Retinal pigment epithelial cell (primary cell): ENCODE results near the gene TMEM170B.

ENCODE experiments used
- DNase-seq: peaks from one replicate; pipeline ENCODE4 v3.0.0-alpha.2; 2010; ENCODE audit warnings: low read depth
- H3K4me3 ChIP-seq: 2 replicates; pipeline ENCODE4 v1.5.1; 2011; ENCODE audit warnings: mild to moderate bottlenecking, low read length, control low read depth, moderate library complexity
- CTCF ChIP-seq: conservative IDR thresholded peaks from 2 replicates; pipeline ENCODE4 v1.5.1; 2011; ENCODE audit warnings: low read depth, low read length, control low read depth, inconsistent platforms

Gene TMEM170B

GRCh38 chr6:11534561-11534960, 3.0 kb upstream of the TMEM170B start:
- TF ChIP-seq CTCF = no peak
- no peak overlapping the region for H3K4me3 ChIP-seq
- DNase-seq = no peak

DNA sequence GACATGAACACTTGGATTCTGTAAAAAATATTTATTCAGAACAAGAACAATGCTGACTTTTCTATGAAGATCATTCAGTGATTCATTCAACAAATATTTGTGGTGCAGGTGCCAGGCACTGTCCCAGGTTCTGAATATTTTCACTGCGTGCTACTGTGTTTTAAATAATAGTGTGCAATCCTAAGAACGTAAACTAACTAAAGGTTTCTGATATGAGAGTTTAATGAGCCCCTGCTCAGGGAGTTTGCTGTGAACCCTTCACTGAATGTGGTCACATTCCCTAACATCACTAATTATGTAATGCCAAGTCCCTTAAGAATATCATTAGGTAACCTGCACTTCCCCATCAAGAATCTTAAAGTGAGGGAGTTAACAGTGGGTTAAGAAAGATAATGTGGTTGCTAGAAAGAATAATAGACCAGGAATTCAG, 1.7 kb upstream of the TMEM170B start:
- peak; percentile 36 for DNase-seq
- no peak for TF ChIP-seq CTCF
- no peak overlapping the region for H3K4me3 ChIP-seq

DNA sequence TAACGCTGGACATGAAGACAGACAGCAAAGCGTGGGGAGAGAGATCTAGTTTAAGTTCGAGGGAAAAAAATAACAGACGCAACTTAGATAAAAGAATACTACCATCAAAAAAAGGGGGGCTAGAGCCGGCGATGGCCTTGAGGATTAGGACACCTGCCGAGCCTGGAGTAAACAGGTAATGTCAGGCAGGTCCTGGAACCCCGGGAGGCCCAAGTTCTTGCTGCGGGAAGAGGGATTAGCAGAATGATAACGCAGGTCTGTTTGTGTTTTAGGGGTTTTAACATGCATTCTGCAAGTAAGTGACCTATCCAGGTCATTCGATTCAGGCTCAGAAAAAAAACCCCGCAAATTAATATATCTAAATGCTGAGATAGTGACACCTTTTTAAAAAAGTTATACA, 754 bp upstream of the TMEM170B start:
- no peak for DNase-seq
- H3K4me3 ChIP-seq = peak overlapping the region; percentile 69
- TF ChIP-seq CTCF = no peak

DNA sequence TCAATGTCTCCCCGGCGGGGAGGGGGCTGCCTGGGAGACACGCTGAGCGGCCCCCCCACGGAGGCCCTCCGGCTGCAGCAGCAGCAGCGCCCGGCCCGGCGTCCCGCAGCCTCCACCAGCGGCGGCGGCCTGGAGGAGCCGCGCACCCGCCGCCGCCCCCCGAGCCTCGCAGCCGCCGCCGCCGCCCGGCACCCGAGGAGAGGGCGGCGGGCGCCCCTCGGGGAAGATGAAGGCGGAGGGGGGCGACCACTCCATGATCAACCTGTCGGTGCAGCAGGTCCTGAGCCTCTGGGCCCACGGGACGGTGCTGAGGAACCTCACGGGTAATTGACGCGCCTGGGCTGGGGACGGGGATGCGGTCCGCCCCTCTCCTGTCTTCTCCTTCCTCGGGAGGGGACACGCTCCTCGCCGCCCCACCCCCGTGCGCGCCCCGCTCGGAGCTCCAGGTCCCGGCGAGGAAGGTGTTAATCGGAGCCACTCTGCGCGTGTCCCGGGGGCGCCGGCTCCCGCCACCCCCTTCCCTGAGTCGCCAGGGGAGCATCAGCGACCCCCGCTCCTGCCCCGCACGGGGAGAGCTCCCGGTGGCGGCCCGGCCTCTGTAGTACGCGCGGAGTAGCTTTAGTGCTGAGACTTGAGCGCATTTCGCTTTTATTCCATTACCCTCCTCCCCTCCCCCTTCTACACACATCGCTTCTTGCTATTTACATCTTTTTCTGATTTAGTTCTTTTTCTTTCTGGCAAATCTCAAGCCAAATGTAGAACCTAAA, 686 bp downstream of the TMEM170B start:
- no peak for TF ChIP-seq CTCF
- H3K4me3 ChIP-seq = peak overlapping the region; percentile 69
- DNase-seq = no peak

- peak overlapping the region; percentile 69 for H3K4me3 ChIP-seq
- no peak for TF ChIP-seq CTCF
- DNase-seq = no peak
These were observed 1.4 kb downstream of the TMEM170B start for GRCh38 chr6:11538819-11539468.

GRCh38 chr6:11542863-11543262, 5.3 kb downstream of the TMEM170B start:
- H3K4me3 ChIP-seq = no peak overlapping the region
- no peak for DNase-seq

More at GRCh38 chr6:11542863-11543262, 5.3 kb downstream of the TMEM170B start:
- TF ChIP-seq CTCF = no peak
